GM12878 (cell line): ENCODE measurements around the gene ATP2A2. TPM values are rescaled to one million over a fixed set of nuclear protein-coding genes. Genes with fewer than 3 reads are reported as not detected.

ENCODE experiments used
- ATAC-seq: fragments of 200-7000 bp; cut with Tn5 transposase; 3 replicates; pipeline ENCODE4 v1.9.1; 2020; ENCODE audit warnings: mild to moderate bottlenecking, moderate library complexity
- BruUV-seq: library from RNA; stranded (reverse); fragments of 400-500 nt; replicated peaks from 2 replicates; lab custom pipeline; 2021; lab: Mats Ljungman, UMichigan
- CTCF ChIA-PET: fragments of 300-600 bp; sonication (Branson Sonifier 250); formaldehyde crosslinking; extraction: SDS; loops from one replicate; lab custom pipeline; 2021; ENCODE audit warnings: inconsistent platforms; lab: Yijun Ruan, JAX
- POLR2A ChIA-PET: fragments of 350-600 bp; formaldehyde crosslinking; extraction: SDS; loops from one replicate; lab custom pipeline; 2021; ENCODE audit warnings: inconsistent platforms; lab: Charles Lee
- RAD21 ChIA-PET: fragments of 300-600 bp; sonication (Branson Sonifier 250); formaldehyde crosslinking; loops from one replicate; lab custom pipeline; 2023; ENCODE audit warnings: antibody characterized with exemption; ENCODE audit not compliant: unreplicated experiment; lab: Charles Lee
- SMC1A ChIA-PET: fragments of 300-600 bp; sonication (Branson Sonifier 250); formaldehyde crosslinking; loops from one replicate; lab custom pipeline; 2023; ENCODE audit not compliant: unreplicated experiment, uncharacterized antibody; lab: Charles Lee
- DNase-seq: peaks from one replicate; pipeline ENCODE4 v3.0.0-alpha.2; 2011; ENCODE audit warnings: low read depth, low spot score
- FAIRE-seq: peaks from 3 replicates; lab custom pipeline; 2011; peaks lifted over from hg19 to GRCh38; lab: Jason Lieb, UNC
- H2AFZ ChIP-seq: 2 replicates; pipeline ENCODE4 v1.6.0; 2011; ENCODE audit warnings: low read depth, low read length, control low read depth; ENCODE audit not compliant: control insufficient read depth
- H3K27ac ChIP-seq: 2 replicates; pipeline ENCODE4 v1.5.1; 2011; ENCODE audit warnings: control low read depth; ENCODE audit not compliant: control insufficient read depth, insufficient read depth
- H3K27me3 ChIP-seq, 2 experiments: replicated peaks in 1 of 2; 2 replicates each; pipeline versions ENCODE4 v1.6.0 to v1.6.1; 2011; ENCODE audit warnings: low read length in 1 of 2; ENCODE audit not compliant: control insufficient read depth in 2 of 2, insufficient read depth in 2 of 2
- H3K36me3 ChIP-seq, 2 experiments: 2 replicates each; pipeline ENCODE4 v1.5.1; 2011; ENCODE audit warnings: low read length in 1 of 2; ENCODE audit not compliant: control insufficient read depth in 2 of 2, insufficient read depth in 2 of 2
- H3K4me1 ChIP-seq: 2 replicates; pipeline ENCODE4 v1.6.1; 2011; ENCODE audit warnings: mild to moderate bottlenecking, low read length, moderate library complexity, mixed read lengths; ENCODE audit not compliant: control insufficient read depth, insufficient read depth
- H3K4me2 ChIP-seq: 2 replicates; pipeline ENCODE4 v1.6.0; 2011; ENCODE audit warnings: control low read depth; ENCODE audit not compliant: control insufficient read depth, insufficient read depth
- H3K4me3 ChIP-seq: fragments of 200-600 bp; sonication (generic); 2 replicates; pipeline ENCODE4 v1.5.1; 2016
- H3K79me2 ChIP-seq: 2 replicates; pipeline ENCODE4 v1.6.0; 2011; ENCODE audit warnings: low read length; ENCODE audit not compliant: control insufficient read depth, insufficient read depth
- H3K9ac ChIP-seq: 2 replicates; pipeline ENCODE4 v1.8.0; 2011; ENCODE audit warnings: low read length, control low read depth, mixed read lengths; ENCODE audit not compliant: control insufficient read depth, insufficient read depth
- H3K9me3 ChIP-seq: replicated peaks from 3 replicates; pipeline ENCODE4 v1.5.1; 2011; ENCODE audit warnings: mild to moderate bottlenecking, low read length; ENCODE audit not compliant: control insufficient read depth, insufficient read depth
- H4K20me1 ChIP-seq: 2 replicates; pipeline ENCODE4 v1.6.0; 2011; ENCODE audit not compliant: control insufficient read depth, insufficient read depth
- CEBPB ChIP-seq, 2 experiments: fragments of 150-350 bp in 1 of 2; IDR thresholded peaks; 2 replicates each; pipeline ENCODE4 v1.6.1; 2012 to 2014; ENCODE audit warnings: low read depth in 2 of 2, low read length in 2 of 2, borderline replicate concordance in 1 of 2, inconsistent platforms in 1 of 2
- CHD1 ChIP-seq: IDR thresholded peaks from 2 replicates; pipeline ENCODE4 v1.6.1; 2012; ENCODE audit warnings: low read depth, low read length, improper control_type of control experiment
- EGR1 ChIP-seq, 2 experiments: IDR thresholded peaks; 1 replicate in 1 of 2; 2 replicates in 1 of 2; pipeline ENCODE4 v1.6.1; 2011 to 2012; ENCODE audit warnings: low read depth in 2 of 2, low read length in 2 of 2, borderline replicate concordance in 1 of 2, mild to moderate bottlenecking in 1 of 2, moderate library complexity in 1 of 2
- LARP7 ChIP-seq: fragments of 450-650 bp; IDR thresholded peaks from 2 replicates; pipeline ENCODE4 v1.6.1; 2017; ENCODE audit warnings: mild to moderate bottlenecking
- RB1 ChIP-seq: fragments of 450-650 bp; formaldehyde crosslinking; IDR thresholded peaks from 2 replicates; pipeline ENCODE4 v1.6.1; 2017; ENCODE audit warnings: mild to moderate bottlenecking, borderline replicate concordance
- RCOR1 ChIP-seq: conservative IDR thresholded peaks from 2 replicates; pipeline ENCODE4 v1.6.1; 2012; ENCODE audit warnings: low read depth, low read length, improper control_type of control experiment
- WGBS: methylation state at CpG from one replicate; pipeline ENCODE4 v1.1.6; 2016; ENCODE audit warnings: low lambda C conversion rate; ENCODE audit not compliant: insufficient replicate concordance, insufficient coverage; ENCODE audit errors: missing lambda C conversion rate; 5-methylcytosine and 5-hydroxymethylcytosine counted together
- in situ Hi-C: fragments of 300-500 bp; cut with MboI; formaldehyde crosslinking; loops from 9 replicates; pipeline ENCODE4 v1.14.3; 2018; ENCODE audit warnings: mixed read lengths
- intact Hi-C: fragments of 100-400 bp; cut with micrococcal nuclease; formaldehyde crosslinking; loops from one replicate; pipeline ENCODE4 v1.14.2; 2022; ENCODE audit not compliant: unreplicated experiment
- polyA plus RNA-seq, 11 experiments: library from polyadenylated mRNA; depleted of rRNA in 4 of 11; unstranded in 6 of 11; stranded (reverse) in 5 of 11; fragments of >200 nt; fragmentation: Nextera tagmentation in 4 of 11; fragmentation: Illumina TruSeq in 1 of 11; extraction: Ambion mirVana in 4 of 11; extraction: Trizol in 1 of 11; gene quantifications; 1 replicate in 1 of 11; 2 replicates in 10 of 11; pipeline versions ENCODE4 v1.2.1 to v1.2.3, GENCODE V29; 2011 to 2016; ENCODE audit warnings: inconsistent platforms in 2 of 11, missing spikeins in 2 of 11, low read depth in 1 of 11
- total RNA-seq, 4 experiments: library from RNA; depleted of rRNA in 3 of 4; stranded (reverse); fragments of >200 nt in 3 of 4; fragmentation: Illumina TruSeq in 1 of 4; extraction: Trizol in 1 of 4; gene quantifications; 2 replicates each; pipeline versions ENCODE4 v1.2.1 to v1.2.3, GENCODE V29; 2013 to 2021
- TF ChIP-seq, protein P1 (sequence below): fragments of 450-650 bp; IDR thresholded peaks from 2 replicates; pipeline ENCODE4 v1.6.1; 2014; ENCODE audit warnings: mild to moderate bottlenecking

The ATP2A2 gene
- total and polyA plus RNA-seq, 10 of the 15 experiments (the other 5 are each of a cell fraction or from before 2014, with no cell fraction given) = 3.7 to 133 (median 34.4) TPM

DNA sequence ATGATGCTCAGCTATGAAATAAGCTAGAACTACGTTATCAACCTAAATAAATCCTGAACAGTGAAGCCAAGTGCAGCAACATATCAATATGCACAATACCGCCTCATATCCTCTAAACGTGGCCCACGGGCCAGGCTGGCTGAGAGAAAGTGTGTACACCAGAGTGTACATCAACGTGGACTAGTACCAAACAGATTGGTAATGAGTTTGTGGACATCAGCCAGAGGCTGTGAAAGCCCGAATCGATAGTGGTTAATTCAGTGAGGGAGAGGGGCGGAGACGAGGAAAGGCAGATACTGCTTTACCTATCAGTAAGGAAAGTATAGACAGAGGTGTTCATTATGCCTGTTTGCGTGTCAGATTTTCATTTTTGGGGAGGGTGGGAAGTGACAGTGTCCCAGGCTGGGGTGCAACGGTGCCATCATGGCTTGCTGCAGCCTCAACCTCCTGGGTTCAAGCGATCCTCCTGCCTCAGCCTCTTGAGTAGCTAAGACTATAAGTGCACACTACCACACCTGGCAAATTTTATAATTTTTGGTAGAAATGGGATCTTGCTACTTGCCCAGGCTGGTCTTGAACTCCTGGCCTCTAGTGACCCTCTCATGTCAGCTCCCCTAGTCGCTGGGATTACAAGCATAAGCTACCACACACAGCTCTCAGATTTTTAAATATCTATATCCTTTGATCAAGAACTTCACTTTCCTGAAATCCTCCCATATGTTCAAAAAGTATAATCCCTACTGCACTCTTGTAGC lies 72.3 kb downstream of the ATP2A2 start:
- CTCF ChIA-PET = interaction anchor here (0.7 to 3.2 kb wide), 13 partner anchors 18 to 534 kb away, joined by 3 to 55 read pairs (median 3); no protein-coding TSS in a partner anchor
- no peak overlapping the region for H2AFZ ChIP-seq

DNA sequence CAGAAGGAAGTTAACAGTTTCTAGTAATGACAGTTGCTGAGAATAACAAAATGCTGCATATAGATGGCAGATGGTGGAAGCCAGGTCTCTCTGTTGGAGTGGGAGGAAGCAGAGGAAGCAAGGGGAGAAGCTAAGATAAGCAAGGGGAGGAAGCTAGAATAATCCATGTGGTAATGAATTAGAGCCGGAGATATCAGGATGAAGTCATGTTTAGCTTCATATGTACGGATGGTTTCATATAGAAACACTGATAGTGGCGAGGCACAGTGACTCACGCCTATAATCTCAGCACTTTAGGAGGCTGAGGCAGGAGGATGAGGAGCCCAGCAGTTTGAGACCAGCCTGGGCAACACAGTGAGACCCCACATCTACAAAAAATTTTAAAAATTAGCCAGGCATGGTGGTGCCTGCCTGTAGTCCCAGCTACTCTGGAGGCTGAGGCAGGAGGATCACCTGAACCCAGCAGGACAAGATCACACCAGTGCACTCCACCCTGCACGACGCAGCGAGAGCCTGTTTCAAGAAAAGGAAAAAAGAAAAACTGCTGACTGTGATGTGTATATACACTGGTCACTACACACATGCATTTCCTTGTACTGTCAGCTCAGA lies 73.2 kb downstream of the ATP2A2 start:
- FAIRE-seq (no peak), DNase-seq (no peak), ATAC-seq (no peak; the same call in 1 of the 3 replicates)
- SMC1A ChIA-PET = interaction anchor here (0.6 to 2.9 kb wide), 9 partner anchors 13 to 248 kb away, joined by 3 to 28 read pairs (median 3); no protein-coding TSS in a partner anchor
- H4K20me1 ChIP-seq = no peaks in the 10 kb centered on the region
- H3K4me3 ChIP-seq = no peak overlapping the region
- RAD21 ChIA-PET = interaction anchor here (0.6 to 5.3 kb wide), 3 partner anchors 77 to 247 kb away, joined by 3 to 34 read pairs (median 4); no protein-coding TSS in a partner anchor
- no TSS peak for BruUV-seq
- in situ Hi-C loops = no loop called here
- no peaks in the 10 kb centered on the region; the same call in 1 of the 2 replicates for H3K4me1 ChIP-seq
- H3K27ac ChIP-seq = no peak overlapping the region
- intact Hi-C loops = no loop called here
- H3K4me2 ChIP-seq = no peak overlapping the region
- no peaks in the 10 kb centered on the region for H3K79me2 ChIP-seq
- TF ChIP-seq LARP7 (no peak), RB1 (no peak), EGR1 (IDR thresholded peaks at IDR 0.05; ENCODE audit: borderline replicate concordance in 1 of 2, low read depth in 2 of 2, low read length in 2 of 2) (no peak), CEBPB (IDR thresholded peaks at IDR 0.05; ENCODE audit: borderline replicate concordance in 1 of 2, low read depth in 2 of 2, low read length in 2 of 2) (no peak), CHD1 (no peak)
- TF ChIP-seq, protein P1, sequence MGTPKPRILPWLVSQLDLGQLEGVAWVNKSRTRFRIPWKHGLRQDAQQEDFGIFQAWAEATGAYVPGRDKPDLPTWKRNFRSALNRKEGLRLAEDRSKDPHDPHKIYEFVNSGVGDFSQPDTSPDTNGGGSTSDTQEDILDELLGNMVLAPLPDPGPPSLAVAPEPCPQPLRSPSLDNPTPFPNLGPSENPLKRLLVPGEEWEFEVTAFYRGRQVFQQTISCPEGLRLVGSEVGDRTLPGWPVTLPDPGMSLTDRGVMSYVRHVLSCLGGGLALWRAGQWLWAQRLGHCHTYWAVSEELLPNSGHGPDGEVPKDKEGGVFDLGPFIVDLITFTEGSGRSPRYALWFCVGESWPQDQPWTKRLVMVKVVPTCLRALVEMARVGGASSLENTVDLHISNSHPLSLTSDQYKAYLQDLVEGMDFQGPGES = no peak
- WGBS = 52% methylated on average over 7 of the region's 7 CpGs
- H3K9ac ChIP-seq = no peak overlapping the region
- no peaks in the 10 kb centered on the region for H3K9me3 ChIP-seq
- H3K27me3 ChIP-seq = no peaks in the 10 kb centered on the region
- CTCF ChIA-PET = interaction anchor here (0.7 to 3.2 kb wide), 14 partner anchors 17 to 533 kb away, joined by 3 to 55 read pairs (median 3); no protein-coding TSS in a partner anchor
- H2AFZ ChIP-seq = peak overlapping the region; percentile 7; the same call in 1 of the 2 replicates
- POLR2A ChIA-PET = interaction anchor here (0.6 kb wide), 1 partner anchor 451 kb away, joined by 5 read pairs; no protein-coding TSS in a partner anchor
- H3K36me3 ChIP-seq = peaks cover 0 to 3% of the 10 kb centered on the region in 2 experiments; a peak in 2 of 4 replicates

More for the DNA sequence above, 72.3 kb downstream of the ATP2A2 start:
- no peak for TF ChIP-seq RCOR1
- H4K20me1 ChIP-seq = no peaks in the 10 kb centered on the region
- no peak overlapping the region for H3K27ac ChIP-seq
- H3K4me1 ChIP-seq = no peaks in the 10 kb centered on the region; the same call in 1 of the 2 replicates
- ChIA-PET POLR2A (interaction anchor here (0.5 to 0.7 kb wide), 2 partner anchors 26 to 31 kb away, joined by 3 read pairs; no protein-coding TSS in a partner anchor), RAD21 (interaction anchor here (1.2 to 5.3 kb wide), 3 partner anchors 12 to 248 kb away, joined by 4 to 34 read pairs (median 4); no protein-coding TSS in a partner anchor), SMC1A (interaction anchor here (0.6 to 2.9 kb wide), 9 partner anchors 14 to 249 kb away, joined by 3 to 28 read pairs (median 3); no protein-coding TSS in a partner anchor)
- H3K9me3 ChIP-seq = no peaks in the 10 kb centered on the region
- 81% methylated on average over 13 of the region's 13 CpGs for WGBS
- DNase-seq (no peak), ATAC-seq (no peak), FAIRE-seq (no peak)
- no TSS peak for BruUV-seq
- H3K36me3 ChIP-seq = peaks cover 2 to 11% of the 10 kb centered on the region in 2 experiments; a peak in 3 of 4 replicates
- H3K27me3 ChIP-seq = no peaks in the 10 kb centered on the region
- no peak overlapping the region for H3K4me3 ChIP-seq
- no peak overlapping the region for H3K4me2 ChIP-seq
- in situ Hi-C loops (no loop called here), intact Hi-C loops (no loop called here)
- H3K79me2 ChIP-seq = no peaks in the 10 kb centered on the region
- no peak overlapping the region for H3K9ac ChIP-seq
